ENCODE results near the gene TBX18. TPM values are rescaled to one million over a fixed set of nuclear protein-coding genes. Genes with fewer than 3 reads are reported as not detected.

Gene TBX18
- total and polyA plus RNA-seq, 4 donors, result 0.05 to 1.3 (median 0.21) TPM

DNA sequence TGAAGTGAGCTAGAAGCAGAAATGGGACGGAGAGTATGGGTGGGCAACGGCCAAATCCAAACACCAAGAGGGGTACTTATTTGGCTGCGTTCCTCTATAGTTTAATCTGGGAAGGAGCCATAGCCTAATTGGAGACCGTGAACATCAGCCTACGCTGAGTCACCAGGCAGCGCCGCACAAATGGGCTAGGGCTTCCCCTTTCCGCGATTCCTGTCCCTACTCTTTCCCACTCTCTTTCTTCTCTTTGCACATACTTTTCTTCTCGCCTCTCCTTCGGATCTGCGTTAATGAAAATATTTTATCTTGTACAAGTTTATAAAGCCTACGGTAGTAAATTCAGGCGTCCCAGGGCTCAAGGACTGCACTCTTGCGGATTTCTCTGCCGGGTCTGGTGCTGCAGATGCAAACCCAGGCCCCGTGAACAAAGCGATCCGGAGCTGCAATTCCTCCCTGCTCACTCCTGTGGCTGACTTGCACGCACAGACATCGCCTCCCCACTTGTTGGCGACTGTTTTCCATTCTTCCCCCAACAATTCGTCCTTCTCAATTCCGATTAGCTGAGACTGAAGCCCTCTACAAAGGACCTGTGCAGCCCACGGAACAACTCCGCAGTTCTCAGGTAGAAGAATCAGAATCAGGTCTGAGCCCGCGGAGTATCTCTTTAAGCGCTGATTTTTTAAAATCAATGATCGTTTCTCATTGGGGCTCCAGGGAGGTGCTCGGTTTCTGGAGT lies 4.2 kb upstream of the TBX18 start:
- WGBS, 2 donors, result 4 to 8% methylated on average over 31 of the region's 31 CpGs
- TF ChIP-seq, protein P1, sequence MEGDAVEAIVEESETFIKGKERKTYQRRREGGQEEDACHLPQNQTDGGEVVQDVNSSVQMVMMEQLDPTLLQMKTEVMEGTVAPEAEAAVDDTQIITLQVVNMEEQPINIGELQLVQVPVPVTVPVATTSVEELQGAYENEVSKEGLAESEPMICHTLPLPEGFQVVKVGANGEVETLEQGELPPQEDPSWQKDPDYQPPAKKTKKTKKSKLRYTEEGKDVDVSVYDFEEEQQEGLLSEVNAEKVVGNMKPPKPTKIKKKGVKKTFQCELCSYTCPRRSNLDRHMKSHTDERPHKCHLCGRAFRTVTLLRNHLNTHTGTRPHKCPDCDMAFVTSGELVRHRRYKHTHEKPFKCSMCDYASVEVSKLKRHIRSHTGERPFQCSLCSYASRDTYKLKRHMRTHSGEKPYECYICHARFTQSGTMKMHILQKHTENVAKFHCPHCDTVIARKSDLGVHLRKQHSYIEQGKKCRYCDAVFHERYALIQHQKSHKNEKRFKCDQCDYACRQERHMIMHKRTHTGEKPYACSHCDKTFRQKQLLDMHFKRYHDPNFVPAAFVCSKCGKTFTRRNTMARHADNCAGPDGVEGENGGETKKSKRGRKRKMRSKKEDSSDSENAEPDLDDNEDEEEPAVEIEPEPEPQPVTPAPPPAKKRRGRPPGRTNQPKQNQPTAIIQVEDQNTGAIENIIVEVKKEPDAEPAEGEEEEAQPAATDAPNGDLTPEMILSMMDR (IDR thresholded peaks at IDR 0.05; ENCODE audit: control extremely low read depth, extremely low read depth), result no peak
- ATAC-seq (ENCODE audit: insufficient read depth, low FRiP score), result no peak
- no peaks in the 10 kb centered on the region for H3K36me3 ChIP-seq (ENCODE audit: control insufficient read depth in 4 of 4, insufficient read depth in 4 of 4, low read length in 4 of 4)
- H3K4me3 ChIP-seq, result no peak overlapping the region
- H3K9me3 ChIP-seq (ENCODE audit: control insufficient read depth in 4 of 4, insufficient read depth in 3 of 4, low read length in 3 of 4), result peaks cover 0 to 19% (median 0%) of the 10 kb centered on the region in 4 donors
- H3K27ac ChIP-seq (ENCODE audit: low read depth in 1 of 2, low read length in 1 of 2), result no peak overlapping the region
- DNase-seq, result peak in 1 of 3 donors; percentile 20
- no peak overlapping the region for H3K9ac ChIP-seq (ENCODE audit: insufficient read depth in 1 of 2, low read length in 2 of 2)
- peaks cover 0 to 10% (median 2%) of the 10 kb centered on the region in 5 donors for H3K4me1 ChIP-seq (ENCODE audit: control insufficient read depth in 5 of 5, insufficient read depth in 5 of 5, low read length in 5 of 5)
- peaks cover 26 to 98% (median 98%) of the 10 kb centered on the region in 3 donors for H3K27me3 ChIP-seq (ENCODE audit: control insufficient read depth in 3 of 3, insufficient read depth in 3 of 3, low read length in 2 of 3)

DNA sequence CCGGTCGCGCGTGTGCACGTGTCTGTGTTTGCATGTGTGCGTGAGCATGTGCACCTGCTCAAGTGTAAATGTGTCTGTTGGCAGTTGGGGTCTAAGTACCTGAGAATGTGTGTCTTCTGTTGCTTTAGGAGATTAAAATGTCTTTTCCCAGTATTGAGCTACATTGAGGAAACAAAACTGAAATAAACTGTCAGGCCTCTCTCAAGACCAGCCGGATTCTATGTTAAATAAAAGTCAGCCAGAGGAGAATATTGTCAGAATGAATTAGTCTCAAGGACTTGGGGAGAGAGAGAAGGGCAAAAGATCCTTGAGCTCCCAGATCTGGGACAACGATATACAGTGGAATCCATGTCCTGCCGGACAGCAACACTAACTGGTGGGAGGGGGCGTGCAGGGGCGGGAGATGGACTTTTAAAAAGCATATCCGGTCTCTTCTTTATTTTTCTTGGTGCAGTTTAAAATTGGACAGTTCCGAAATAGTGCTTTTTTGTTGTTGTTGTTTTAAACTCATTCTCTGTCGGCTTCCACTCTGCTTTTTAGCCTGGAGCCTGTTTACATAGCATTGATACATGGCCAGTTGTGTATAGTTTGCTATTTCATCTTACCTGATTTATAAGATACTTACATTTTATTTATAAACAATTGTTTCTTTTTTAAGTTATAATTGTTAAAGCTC lies 3.3 kb upstream of the TBX18 start:
- ATAC-seq (ENCODE audit: insufficient read depth, low FRiP score), result no peak
- H3K9me3 ChIP-seq (ENCODE audit: control insufficient read depth in 4 of 4, insufficient read depth in 3 of 4, low read length in 3 of 4), result peaks cover 0 to 19% (median 0%) of the 10 kb centered on the region in 4 donors
- DNase-seq, result no peak
- H3K9ac ChIP-seq (ENCODE audit: insufficient read depth in 1 of 2, low read length in 2 of 2), result no peak overlapping the region
- TF ChIP-seq, protein P1 (IDR thresholded peaks at IDR 0.05; ENCODE audit: control extremely low read depth, extremely low read depth), result no peak
- 13 to 17% methylated on average over 14 of the region's 14 CpGs for WGBS, 2 donors
- H3K4me1 ChIP-seq (ENCODE audit: control insufficient read depth in 5 of 5, insufficient read depth in 5 of 5, low read length in 5 of 5), result peaks cover 0 to 11% (median 2%) of the 10 kb centered on the region in 5 donors
- H3K4me3 ChIP-seq, result no peak overlapping the region
- H3K36me3 ChIP-seq (ENCODE audit: control insufficient read depth in 4 of 4, insufficient read depth in 4 of 4, low read length in 4 of 4), result no peaks in the 10 kb centered on the region
- H3K27ac ChIP-seq (ENCODE audit: low read depth in 1 of 2, low read length in 1 of 2), result no peak overlapping the region
- H3K27me3 ChIP-seq (ENCODE audit: control insufficient read depth in 3 of 3, insufficient read depth in 3 of 3, low read length in 2 of 3), result peaks cover 25 to 98% (median 95%) of the 10 kb centered on the region in 3 donors

- ATAC-seq (ENCODE audit: insufficient read depth, low FRiP score) (no peak), DNase-seq (peak in 1 of 3 donors; percentile 21)
- Histone ChIP-seq H3K27me3 (ENCODE audit: control insufficient read depth in 3 of 3, insufficient read depth in 3 of 3, low read length in 2 of 3) (peaks cover 26 to 98% (median 94%) of the 10 kb centered on the region in 3 donors), H3K4me1 (ENCODE audit: control insufficient read depth in 5 of 5, insufficient read depth in 5 of 5, low read length in 5 of 5) (peaks cover 0 to 11% (median 2%) of the 10 kb centered on the region in 5 donors), H3K27ac (ENCODE audit: low read depth in 1 of 2, low read length in 1 of 2) (no peak overlapping the region), H3K36me3 (ENCODE audit: control insufficient read depth in 4 of 4, insufficient read depth in 4 of 4, low read length in 4 of 4) (no peaks in the 10 kb centered on the region), H3K9ac (ENCODE audit: insufficient read depth in 1 of 2, low read length in 2 of 2) (no peak overlapping the region), H3K9me3 (ENCODE audit: control insufficient read depth in 4 of 4, insufficient read depth in 3 of 4, low read length in 3 of 4) (peaks cover 0 to 19% (median 0%) of the 10 kb centered on the region in 4 donors), H3K4me3 (no peak overlapping the region)
- TF ChIP-seq, protein P1 (IDR thresholded peaks at IDR 0.05; ENCODE audit: control extremely low read depth, extremely low read depth), result no peak
- WGBS, 2 donors, result 8 to 15% methylated on average over 38 of the region's 38 CpGs
These were observed 2.6 kb upstream of the TBX18 start for GRCh38 chr6:84766799-84767525.
